H1 (cell line): ENCODE measurements around the gene OBSL1. TPM values are rescaled to one million over a fixed set of nuclear protein-coding genes. Genes with fewer than 3 reads are reported as not detected.

Experiments used
- CEBPB ChIP-seq: IDR thresholded peaks from 2 replicates; pipeline ENCODE4 v1.6.1; 2012; ENCODE audit warnings: low read depth, low read length
- POLR2A ChIP-seq, 2 experiments: IDR thresholded peaks; 1 replicate in 1 of 2; 2 replicates in 1 of 2; pipeline ENCODE4 v1.6.1; 2011; ENCODE audit warnings: low read depth in 2 of 2, low read length in 2 of 2, mild to moderate bottlenecking in 2 of 2; ENCODE audit errors: control extremely low read depth in 1 of 2
- POU5F1 ChIP-seq: IDR thresholded peaks from 2 replicates; pipeline ENCODE4 v1.6.1; 2011; ENCODE audit warnings: low read depth, mild to moderate bottlenecking, low read length, moderate library complexity
- SP2 ChIP-seq: IDR thresholded peaks from 2 replicates; pipeline ENCODE4 v1.6.1; 2012; ENCODE audit warnings: mild to moderate bottlenecking, low read length, inconsistent platforms
- SUZ12 ChIP-seq: fragments of 200-600 bp; sonication (generic); IDR thresholded peaks from 2 replicates; pipeline ENCODE4 v1.6.1; 2012; ENCODE audit warnings: mild to moderate bottlenecking, inconsistent platforms, low read length, moderate library complexity, mixed read lengths
- polyA plus RNA-seq, 7 experiments: library from polyadenylated mRNA; depleted of rRNA in 3 of 7; stranded (reverse) in 5 of 7; unstranded in 2 of 7; fragments of >200 nt in 5 of 7; fragments of 200-250 nt in 2 of 7; gene quantifications; 1 replicate in 5 of 7; 2 replicates in 1 of 7; 4 replicates in 1 of 7; pipeline versions ENCODE4 v1.2.1 to v1.2.3, GENCODE V29; 2011 to 2013; ENCODE audit warnings: missing spikeins in 2 of 7, mixed read lengths in 2 of 7
- total RNA-seq: library from RNA; stranded (reverse); fragmentation: NEBNext Ultra II Directional; extraction: Animal tissue kit (Norgen Biotek cat#: 25700); gene quantifications from 2 replicates; pipeline ENCODE4 v1.2.1, GENCODE V29; 2021
- TF ChIP-seq, protein P1 (sequence below): fragments of 300-600 bp; sonication (generic); IDR thresholded peaks from 2 replicates; pipeline ENCODE4 v1.7.1; 2012; ENCODE audit warnings: low read length, moderate library complexity, mild to moderate bottlenecking, inconsistent platforms; ENCODE audit not compliant: insufficient replicate concordance

OBSL1 gene
- total and polyA plus RNA-seq, 2 of the 8 experiments (the other 6 are each of a cell fraction or from before 2014, with no cell fraction given), result 116 to 127 TPM

DNA sequence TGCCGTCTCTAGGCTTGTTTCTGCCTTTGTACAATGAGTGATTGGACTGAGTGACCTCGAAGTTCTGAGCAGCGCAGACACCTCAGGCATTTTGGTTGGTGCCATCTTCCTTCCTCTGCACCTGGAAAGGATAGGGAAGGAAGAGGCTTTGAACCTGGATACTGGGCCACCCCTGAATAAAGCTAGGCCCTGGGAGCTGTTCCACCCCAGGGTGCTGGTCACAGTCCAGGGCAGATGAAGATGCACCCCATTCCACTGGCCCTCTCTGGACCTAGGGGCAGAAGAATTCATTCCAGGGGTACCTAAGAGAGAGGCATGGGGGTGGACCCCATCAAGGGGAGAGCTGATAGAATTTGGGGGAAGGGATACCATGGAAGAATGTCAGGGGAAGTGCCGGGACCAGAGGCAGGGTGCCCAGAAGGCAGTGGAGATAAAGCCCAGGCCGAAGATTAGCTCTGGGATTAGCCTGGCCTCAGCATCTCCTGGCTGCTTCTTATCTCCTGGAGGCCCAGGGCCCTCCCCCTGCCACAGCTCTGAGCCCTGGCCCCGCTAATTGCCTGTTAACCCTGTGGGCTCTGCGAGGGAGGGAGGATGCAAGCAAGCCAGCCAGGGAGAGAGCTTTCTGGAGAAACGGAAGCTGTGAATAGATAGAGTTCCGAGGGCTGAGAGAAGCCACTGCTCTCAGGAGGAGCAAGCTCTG is 45.7 kb downstream of the OBSL1 start (continued):
- TF ChIP-seq, protein P1, sequence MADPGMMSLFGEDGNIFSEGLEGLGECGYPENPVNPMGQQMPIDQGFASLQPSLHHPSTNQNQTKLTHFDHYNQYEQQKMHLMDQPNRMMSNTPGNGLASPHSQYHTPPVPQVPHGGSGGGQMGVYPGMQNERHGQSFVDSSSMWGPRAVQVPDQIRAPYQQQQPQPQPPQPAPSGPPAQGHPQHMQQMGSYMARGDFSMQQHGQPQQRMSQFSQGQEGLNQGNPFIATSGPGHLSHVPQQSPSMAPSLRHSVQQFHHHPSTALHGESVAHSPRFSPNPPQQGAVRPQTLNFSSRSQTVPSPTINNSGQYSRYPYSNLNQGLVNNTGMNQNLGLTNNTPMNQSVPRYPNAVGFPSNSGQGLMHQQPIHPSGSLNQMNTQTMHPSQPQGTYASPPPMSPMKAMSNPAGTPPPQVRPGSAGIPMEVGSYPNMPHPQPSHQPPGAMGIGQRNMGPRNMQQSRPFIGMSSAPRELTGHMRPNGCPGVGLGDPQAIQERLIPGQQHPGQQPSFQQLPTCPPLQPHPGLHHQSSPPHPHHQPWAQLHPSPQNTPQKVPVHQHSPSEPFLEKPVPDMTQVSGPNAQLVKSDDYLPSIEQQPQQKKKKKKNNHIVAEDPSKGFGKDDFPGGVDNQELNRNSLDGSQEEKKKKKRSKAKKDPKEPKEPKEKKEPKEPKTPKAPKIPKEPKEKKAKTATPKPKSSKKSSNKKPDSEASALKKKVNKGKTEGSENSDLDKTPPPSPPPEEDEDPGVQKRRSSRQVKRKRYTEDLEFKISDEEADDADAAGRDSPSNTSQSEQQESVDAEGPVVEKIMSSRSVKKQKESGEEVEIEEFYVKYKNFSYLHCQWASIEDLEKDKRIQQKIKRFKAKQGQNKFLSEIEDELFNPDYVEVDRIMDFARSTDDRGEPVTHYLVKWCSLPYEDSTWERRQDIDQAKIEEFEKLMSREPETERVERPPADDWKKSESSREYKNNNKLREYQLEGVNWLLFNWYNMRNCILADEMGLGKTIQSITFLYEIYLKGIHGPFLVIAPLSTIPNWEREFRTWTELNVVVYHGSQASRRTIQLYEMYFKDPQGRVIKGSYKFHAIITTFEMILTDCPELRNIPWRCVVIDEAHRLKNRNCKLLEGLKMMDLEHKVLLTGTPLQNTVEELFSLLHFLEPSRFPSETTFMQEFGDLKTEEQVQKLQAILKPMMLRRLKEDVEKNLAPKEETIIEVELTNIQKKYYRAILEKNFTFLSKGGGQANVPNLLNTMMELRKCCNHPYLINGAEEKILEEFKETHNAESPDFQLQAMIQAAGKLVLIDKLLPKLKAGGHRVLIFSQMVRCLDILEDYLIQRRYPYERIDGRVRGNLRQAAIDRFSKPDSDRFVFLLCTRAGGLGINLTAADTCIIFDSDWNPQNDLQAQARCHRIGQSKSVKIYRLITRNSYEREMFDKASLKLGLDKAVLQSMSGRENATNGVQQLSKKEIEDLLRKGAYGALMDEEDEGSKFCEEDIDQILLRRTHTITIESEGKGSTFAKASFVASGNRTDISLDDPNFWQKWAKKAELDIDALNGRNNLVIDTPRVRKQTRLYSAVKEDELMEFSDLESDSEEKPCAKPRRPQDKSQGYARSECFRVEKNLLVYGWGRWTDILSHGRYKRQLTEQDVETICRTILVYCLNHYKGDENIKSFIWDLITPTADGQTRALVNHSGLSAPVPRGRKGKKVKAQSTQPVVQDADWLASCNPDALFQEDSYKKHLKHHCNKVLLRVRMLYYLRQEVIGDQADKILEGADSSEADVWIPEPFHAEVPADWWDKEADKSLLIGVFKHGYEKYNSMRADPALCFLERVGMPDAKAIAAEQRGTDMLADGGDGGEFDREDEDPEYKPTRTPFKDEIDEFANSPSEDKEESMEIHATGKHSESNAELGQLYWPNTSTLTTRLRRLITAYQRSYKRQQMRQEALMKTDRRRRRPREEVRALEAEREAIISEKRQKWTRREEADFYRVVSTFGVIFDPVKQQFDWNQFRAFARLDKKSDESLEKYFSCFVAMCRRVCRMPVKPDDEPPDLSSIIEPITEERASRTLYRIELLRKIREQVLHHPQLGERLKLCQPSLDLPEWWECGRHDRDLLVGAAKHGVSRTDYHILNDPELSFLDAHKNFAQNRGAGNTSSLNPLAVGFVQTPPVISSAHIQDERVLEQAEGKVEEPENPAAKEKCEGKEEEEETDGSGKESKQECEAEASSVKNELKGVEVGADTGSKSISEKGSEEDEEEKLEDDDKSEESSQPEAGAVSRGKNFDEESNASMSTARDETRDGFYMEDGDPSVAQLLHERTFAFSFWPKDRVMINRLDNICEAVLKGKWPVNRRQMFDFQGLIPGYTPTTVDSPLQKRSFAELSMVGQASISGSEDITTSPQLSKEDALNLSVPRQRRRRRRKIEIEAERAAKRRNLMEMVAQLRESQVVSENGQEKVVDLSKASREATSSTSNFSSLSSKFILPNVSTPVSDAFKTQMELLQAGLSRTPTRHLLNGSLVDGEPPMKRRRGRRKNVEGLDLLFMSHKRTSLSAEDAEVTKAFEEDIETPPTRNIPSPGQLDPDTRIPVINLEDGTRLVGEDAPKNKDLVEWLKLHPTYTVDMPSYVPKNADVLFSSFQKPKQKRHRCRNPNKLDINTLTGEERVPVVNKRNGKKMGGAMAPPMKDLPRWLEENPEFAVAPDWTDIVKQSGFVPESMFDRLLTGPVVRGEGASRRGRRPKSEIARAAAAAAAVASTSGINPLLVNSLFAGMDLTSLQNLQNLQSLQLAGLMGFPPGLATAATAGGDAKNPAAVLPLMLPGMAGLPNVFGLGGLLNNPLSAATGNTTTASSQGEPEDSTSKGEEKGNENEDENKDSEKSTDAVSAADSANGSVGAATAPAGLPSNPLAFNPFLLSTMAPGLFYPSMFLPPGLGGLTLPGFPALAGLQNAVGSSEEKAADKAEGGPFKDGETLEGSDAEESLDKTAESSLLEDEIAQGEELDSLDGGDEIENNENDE, result no peak
- TF ChIP-seq SUZ12 (no peak), POU5F1 (no peak), POLR2A (IDR thresholded peaks at IDR 0.05; ENCODE audit: control extremely low read depth in 1 of 2, low read depth in 2 of 2, low read length in 2 of 2) (no peak), SP2 (no peak), CEBPB (no peak)
